D721Med (cell line): Measurements from ENCODE around the gene TMEM89.

Experiments
- DNase-seq: peaks from one replicate; pipeline ENCODE4 v3.0.0; 2011; ENCODE audit warnings: low spot score; ENCODE audit not compliant: insufficient read length
- FAIRE-seq: peaks from 2 replicates; lab custom pipeline; 2011; peaks lifted over from hg19 to GRCh38; lab: Jason Lieb, UNC
- CTCF ChIP-seq: IDR thresholded peaks from 2 replicates; pipeline ENCODE4 v1.5.1; 2012; ENCODE audit warnings: mild to moderate bottlenecking, control low read depth; ENCODE audit not compliant: insufficient read depth; ENCODE audit errors: missing control alignments

Gene TMEM89

GRCh38 chr3:48661501-48662144 is 40.1 kb upstream of the TMEM89 start:
- no peak for DNase-seq

GRCh38 chr3:48660800-48661400 is 39.3 kb upstream of the TMEM89 start:
- no peak for DNase-seq
- no peak for TF ChIP-seq CTCF
- no peak for FAIRE-seq

More at GRCh38 chr3:48661501-48662144, 40.1 kb upstream of the TMEM89 start:
- FAIRE-seq = no peak
- TF ChIP-seq CTCF = no peak

GRCh38 chr3:48656841-48657281 is 35.3 kb upstream of the TMEM89 start:
- no peak for DNase-seq
- FAIRE-seq = no peak
- no peak for TF ChIP-seq CTCF

- FAIRE-seq = no peak
- no peak for TF ChIP-seq CTCF
Observed at GRCh38 chr3:48656061-48656840, 34.7 kb upstream of the TMEM89 start.

GRCh38 chr3:48655606-48656005 is 34.0 kb upstream of the TMEM89 start:
- DNase-seq (no peak), FAIRE-seq (no peak)
- TF ChIP-seq CTCF = no peak

More at GRCh38 chr3:48656061-48656840, 34.7 kb upstream of the TMEM89 start:
- no peak for DNase-seq

- DNase-seq (no peak), FAIRE-seq (no peak)
- no peak for TF ChIP-seq CTCF
Observed at GRCh38 chr3:48655063-48655462, 33.5 kb upstream of the TMEM89 start.
